H1 (cell line): ENCODE measurements around the gene ECT2L.

Source experiments
- CTCF ChIP-seq, 3 experiments: IDR thresholded peaks; 1 replicate in 2 of 3; 2 replicates in 1 of 3; pipeline versions ENCODE4 v1.5.1 to v1.6.1; 2011; ENCODE audit warnings: low read length in 3 of 3, mild to moderate bottlenecking in 3 of 3, inconsistent platforms in 2 of 3, low read depth in 1 of 3, moderate library complexity in 1 of 3; ENCODE audit not compliant: insufficient read depth in 1 of 3; ENCODE audit errors: control extremely low read depth in 1 of 3
- EP300 ChIP-seq, 2 experiments: IDR thresholded peaks; 1 replicate in 1 of 2; 2 replicates in 1 of 2; pipeline ENCODE4 v1.6.1; 2011 to 2012; ENCODE audit warnings: low read depth in 2 of 2, low read length in 2 of 2, mild to moderate bottlenecking in 2 of 2, borderline replicate concordance in 1 of 2, inconsistent platforms in 1 of 2, moderate library complexity in 1 of 2
- EZH2 ChIP-seq: fragments of 200-600 bp; sonication (generic); IDR thresholded peaks from 2 replicates; pipeline ENCODE4 v1.7.1; 2012; ENCODE audit warnings: low read depth, mild to moderate bottlenecking, moderate library complexity, low read length, inconsistent platforms; ENCODE audit not compliant: severe bottlenecking
- POLR2A ChIP-seq, 2 experiments: IDR thresholded peaks; 1 replicate in 1 of 2; 2 replicates in 1 of 2; pipeline ENCODE4 v1.6.1; 2011; ENCODE audit warnings: low read depth in 2 of 2, low read length in 2 of 2, mild to moderate bottlenecking in 2 of 2; ENCODE audit errors: control extremely low read depth in 1 of 2
- RFX5 ChIP-seq: IDR thresholded peaks from 2 replicates; pipeline ENCODE4 v1.6.1; 2011; ENCODE audit warnings: low read depth, low read length, improper control_type of control experiment, borderline replicate concordance
- SIN3A ChIP-seq, 2 experiments: IDR thresholded peaks in 1 of 2; conservative IDR thresholded peaks in 1 of 2; 2 replicates each; pipeline ENCODE4 v1.6.1; 2011 to 2012; ENCODE audit warnings: low read length in 2 of 2, improper control_type of control experiment in 1 of 2, low read depth in 1 of 2, mild to moderate bottlenecking in 1 of 2
- SRF ChIP-seq: IDR thresholded peaks from 2 replicates; pipeline ENCODE4 v1.6.1; 2011; ENCODE audit warnings: mild to moderate bottlenecking, low read depth, low read length, moderate library complexity
- TAF1 ChIP-seq: IDR thresholded peaks from 2 replicates; pipeline ENCODE4 v1.6.1; 2011; ENCODE audit warnings: mild to moderate bottlenecking, low read depth, low read length
- TEAD4 ChIP-seq: IDR thresholded peaks from 2 replicates; pipeline ENCODE4 v1.6.1; 2012; ENCODE audit warnings: low read depth, low read length, inconsistent platforms, mixed read lengths

- TF ChIP-seq TAF1: no peak
- TF ChIP-seq CTCF (IDR thresholded peaks at IDR 0.05; ENCODE audit: control extremely low read depth in 1 of 3, insufficient read depth in 1 of 3, low read depth in 1 of 3, low read length in 3 of 3): no peak
- no peak for TF ChIP-seq EP300 (IDR thresholded peaks at IDR 0.05; ENCODE audit: borderline replicate concordance in 1 of 2, low read depth in 2 of 2, low read length in 2 of 2)
- TF ChIP-seq SRF: no peak
- no peak for TF ChIP-seq SIN3A (conservative IDR thresholded peaks at IDR 0.05 in 1 of 2, IDR thresholded peaks at IDR 0.05 in 1 of 2; ENCODE audit: low read depth in 1 of 2, low read length in 2 of 2)
- no peak for TF ChIP-seq POLR2A (IDR thresholded peaks at IDR 0.05; ENCODE audit: control extremely low read depth in 1 of 2, low read depth in 2 of 2, low read length in 2 of 2)
- TF ChIP-seq TEAD4: no peak
- TF ChIP-seq RFX5: no peak
- no peak for TF ChIP-seq EZH2
Measured at GRCh38 chr6:138832182-138832581, 36.3 kb downstream of the ECT2L start.
